NCI-H82 (cell line): ENCODE data around the gene BABAM2.
"Not testable (repeated sequence)": the region's sequence is repeated elsewhere in the genome, so short reads cannot be mapped to it uniquely, and the experiment has no call there.

Experiments
- DNase-seq: peaks from one replicate; lab custom pipeline; 2025; lab: John Stamatoyannopoulos, UW

The BABAM2 gene

DNA sequence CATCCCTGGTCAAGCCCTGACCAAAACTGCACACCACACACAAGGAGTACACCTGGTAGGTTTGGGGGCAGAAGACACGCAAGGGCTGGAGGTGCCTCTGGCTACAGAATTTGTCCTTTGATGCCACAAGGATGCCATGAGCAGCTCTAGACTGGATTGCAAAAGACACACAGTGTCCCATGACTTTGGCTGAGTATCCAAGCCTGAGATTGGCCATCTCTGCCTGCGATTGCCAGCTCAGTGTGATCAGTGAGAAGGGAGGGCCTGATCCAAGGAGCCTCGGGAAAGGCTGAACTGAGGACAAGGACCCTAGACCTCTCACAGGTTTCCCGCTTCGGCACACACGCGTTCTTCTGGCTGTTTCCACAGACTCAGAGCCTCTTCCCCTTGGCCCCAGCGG is 442.2 kb downstream of the BABAM2 start:
- no peak for DNase-seq

DNA sequence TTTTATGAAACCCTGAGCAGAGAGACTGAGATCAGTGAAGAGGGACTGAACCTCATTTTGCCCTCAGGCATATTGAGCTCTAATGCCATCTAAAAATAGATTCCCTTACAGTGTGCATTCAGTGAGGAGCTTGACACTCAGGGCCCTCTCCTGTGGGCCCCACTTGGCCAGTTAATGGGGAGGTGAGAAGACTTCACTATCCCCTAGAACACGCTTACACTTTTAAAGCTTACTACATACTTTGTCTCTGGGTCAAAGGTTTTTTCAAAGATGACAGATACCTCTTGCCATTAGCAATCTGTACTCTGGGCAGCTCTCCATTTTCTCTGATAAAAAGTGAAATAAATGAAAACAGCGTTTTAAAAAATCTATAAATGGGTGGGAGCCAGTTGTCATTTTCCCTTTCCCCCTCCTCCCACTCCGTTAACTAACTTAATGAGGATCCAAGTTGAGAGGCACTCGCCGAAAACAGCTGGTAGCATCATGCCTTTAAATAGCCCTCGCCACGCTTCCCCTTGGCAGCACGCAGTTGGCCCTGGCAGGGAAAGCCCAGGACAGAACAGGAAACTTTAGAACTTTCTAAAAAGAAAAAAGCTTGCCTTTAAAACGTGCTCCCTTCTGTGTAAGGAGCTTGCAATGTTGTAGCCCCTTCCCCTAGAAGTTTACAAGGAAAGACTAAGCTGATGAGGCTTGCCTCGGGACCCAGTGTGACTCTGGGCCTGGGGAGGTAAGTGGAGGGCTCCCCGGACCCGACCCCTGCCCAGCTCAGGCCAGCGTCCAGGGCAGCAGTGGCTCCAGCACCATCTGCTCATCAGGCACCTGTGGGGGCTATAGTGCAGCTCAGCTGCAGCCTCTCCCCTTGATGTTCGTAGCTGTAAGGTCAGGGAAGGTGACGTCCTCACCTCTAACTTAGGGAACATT is 443.3 kb downstream of the BABAM2 start:
- no peak for DNase-seq

DNA sequence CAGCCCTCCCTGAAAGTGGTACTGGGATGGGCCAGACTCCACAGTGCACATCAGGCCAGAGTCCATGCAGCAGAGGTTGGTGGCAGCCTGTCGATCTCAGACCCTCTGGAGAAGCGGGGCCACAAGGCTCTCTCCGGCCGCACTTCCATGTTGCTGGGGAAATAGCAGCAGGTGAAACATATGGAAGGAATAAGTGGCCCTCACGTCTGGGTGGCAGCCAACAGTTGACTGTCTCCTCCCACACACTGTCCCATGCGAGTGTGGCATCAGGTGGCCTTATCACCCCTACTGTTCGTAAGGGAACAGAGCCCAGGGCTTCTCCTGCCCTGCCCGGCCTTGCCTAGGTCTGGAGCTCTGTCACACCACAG is 444.0 kb downstream of the BABAM2 start:
- no peak for DNase-seq

DNA sequence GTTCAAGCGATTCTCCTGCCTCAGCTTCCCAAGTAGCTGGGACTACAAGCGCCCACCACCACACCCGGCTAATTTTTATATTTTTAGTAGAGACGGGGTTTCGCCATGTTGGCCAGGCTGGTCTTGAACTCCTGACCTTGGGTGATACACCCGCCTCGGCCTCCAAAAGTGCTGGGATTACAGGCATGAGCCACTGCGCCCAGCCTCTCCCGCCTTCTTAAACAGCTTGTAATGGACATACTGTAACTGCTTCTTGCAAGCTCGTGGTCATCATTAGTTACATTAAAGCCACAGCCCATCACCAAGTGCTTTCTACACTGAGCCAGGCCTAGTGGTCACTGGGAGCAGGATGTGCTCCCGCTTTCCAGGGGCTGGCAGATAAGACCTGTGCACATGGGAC is 444.7 kb downstream of the BABAM2 start:
- DNase-seq: not testable (repeated sequence)

DNA sequence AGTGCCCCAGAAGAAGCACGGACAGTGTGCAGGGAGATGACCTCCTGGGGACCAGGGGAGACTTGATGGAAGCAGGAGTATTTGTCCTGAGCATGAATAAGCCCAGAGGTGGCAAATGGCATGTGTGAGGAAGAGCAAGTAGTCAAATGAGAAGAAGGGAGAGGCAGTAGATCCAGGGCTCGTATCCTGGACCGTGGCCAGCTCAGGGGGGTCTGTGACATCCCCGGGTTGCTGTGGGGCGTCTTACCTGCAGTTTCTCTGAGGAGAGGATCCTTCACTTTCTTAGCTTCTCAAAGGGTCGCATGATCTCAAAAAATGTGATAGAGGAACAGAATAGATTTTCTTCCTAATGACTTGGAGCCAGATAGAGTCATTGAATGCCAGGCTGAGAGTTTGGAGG is 445.1 kb downstream of the BABAM2 start:
- DNase-seq: no peak

DNA sequence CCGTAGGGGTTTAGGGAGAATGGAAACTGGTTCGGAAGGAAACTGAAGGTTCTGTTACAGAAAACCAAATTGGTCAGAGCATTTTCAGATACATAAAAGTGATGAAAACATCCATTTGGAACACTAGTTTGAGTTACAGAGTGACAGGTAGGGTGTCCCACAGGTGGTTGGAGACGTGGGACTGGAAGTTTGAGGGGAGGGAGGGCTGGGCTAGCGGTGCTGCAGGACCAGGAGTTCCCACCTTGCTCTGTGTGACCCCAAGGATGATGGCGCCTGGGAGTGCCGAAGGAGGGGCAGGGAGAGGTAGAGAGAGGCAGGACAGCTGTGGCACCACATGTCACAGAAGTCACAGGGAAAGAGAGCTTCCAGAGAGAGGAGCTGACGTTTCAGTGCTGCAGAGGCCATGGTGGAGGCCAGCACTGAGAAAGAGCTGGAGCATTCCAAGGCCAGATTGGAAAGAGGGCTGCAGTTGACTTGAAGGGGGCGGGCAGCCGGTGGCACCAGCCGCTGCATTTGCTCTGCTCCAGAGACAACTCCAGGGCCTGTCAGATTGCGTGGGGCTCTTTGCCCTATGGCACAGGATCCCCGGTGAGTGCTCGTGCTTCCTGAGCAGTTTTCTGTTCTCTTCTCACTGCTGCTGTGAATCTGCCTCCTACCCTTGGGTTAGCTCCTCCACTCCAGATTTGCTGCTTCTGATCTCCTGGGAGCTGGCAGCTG is 445.9 kb downstream of the BABAM2 start:
- no peak for DNase-seq

DNA sequence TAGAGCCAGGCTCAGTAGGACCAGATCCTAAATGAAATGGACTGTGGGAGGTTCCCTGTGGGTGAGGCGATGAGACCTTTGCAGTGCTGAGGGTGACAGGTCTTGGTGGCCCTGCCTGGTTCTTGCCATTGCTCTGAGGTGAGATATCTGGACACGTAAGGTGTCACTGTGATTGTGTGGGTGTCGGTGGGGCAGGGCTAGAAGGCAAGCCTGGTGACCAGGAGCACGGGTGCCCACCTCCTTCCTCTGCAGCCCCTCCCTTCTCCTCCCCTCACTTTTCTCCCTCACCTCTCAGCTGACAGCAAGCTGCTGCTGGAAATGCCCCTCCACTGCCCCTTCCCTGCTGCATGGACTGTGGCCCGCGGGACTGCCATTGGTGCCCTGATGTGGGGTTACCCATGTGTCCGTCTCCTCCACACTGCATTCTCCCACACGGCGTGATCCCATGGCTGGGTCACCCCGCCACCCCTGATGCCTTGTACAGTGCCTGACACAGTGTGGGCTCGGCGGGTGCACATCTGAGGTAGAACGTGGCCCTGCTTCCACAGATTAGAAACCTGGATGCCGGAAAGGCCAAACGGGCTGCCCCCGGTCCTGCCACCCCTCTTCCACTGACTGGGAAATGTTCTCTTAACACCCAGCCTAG is 446.6 kb downstream of the BABAM2 start:
- DNase-seq: no peak

DNA sequence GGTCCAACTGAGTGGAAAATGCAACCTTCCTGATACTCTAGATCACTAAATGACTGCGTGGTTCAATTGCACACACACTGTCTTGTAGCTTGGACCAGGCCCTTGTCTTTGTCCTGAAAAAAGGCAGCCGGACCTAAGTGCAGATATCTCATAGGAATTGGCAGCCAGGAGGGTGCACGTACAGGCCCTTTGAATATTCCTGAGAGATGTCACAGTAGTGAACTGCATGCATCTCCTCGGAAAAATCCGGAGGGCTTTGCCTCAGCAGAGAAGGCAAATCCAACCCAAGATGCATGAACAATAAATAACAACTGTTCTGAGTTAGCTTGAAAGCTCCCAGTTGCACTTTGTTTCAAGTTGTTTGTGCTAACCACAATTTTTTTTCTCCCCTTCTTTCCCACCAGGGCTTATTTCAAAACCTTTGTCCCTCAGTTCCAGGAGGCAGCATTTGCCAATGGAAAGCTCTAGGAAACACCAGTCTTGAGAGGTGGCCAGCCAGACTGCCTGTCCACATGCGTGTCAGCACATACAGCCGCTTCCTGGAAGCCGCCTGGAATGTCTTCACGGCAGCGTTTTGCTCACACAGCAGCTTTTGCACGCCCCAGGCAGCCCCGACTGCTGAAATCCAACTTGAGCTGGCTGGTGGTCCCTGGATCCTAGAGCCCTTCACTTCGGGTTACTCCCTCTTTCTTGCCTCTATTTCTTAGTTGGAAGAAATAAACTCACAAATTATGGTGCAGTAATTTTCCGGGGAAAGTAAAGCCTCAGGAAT is 447.7 kb downstream of the BABAM2 start:
- no peak for DNase-seq

DNA sequence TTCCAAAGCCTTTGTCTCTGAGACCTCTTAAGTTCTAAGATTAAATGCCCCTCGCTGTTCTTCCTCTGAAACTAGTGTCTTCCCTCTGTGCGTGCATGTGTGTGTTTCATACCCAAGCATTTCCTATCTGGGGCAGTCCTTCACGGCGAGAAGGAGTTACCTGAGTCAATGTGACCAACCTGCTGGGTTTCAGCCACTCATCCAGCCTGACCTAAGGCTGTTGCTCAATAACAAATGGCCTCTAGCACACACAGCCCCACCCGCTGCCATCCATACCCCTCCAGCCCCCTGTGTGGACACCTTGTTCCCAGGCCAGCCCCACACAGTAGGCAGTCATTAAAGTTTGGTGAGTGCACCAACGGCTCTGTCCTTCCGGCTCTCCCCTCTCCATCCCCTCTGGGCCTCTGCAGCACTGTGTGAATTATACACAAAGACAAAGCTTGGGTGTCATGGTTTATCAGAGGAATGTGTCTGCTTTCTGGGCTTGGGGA is 448.3 kb downstream of the BABAM2 start:
- no peak for DNase-seq

DNA sequence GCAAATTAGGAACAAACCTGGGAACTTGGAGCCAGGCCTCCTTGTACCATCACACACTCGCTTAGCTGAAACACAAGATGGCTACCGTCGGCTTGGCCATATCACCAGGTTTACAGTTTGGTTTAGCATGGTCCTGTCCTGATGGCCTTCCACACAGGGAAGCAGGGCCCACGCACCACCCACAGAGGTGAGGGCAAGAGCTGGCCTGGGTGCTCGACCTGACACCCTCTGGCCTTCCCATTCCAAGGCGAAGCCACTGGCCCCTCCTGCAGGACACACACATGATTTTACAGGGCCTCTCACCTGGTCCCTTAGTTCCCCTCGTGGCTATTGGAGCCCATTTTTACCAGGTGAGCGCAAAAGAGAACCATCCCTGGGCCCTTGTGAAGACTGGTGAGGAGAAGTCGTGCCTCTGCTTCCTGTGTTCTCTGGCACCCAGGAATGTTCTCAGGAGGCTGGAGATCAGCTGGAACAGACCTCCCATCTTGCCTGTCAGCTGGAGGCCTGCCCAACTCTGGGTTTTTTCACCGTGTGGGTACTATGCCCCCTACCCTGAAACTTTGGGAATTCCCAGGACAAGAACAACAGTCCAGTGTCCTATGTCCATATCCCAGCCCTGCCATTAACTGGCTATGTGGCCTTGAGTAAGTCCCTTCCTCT is 449.1 kb downstream of the BABAM2 start:
- no peak for DNase-seq

DNA sequence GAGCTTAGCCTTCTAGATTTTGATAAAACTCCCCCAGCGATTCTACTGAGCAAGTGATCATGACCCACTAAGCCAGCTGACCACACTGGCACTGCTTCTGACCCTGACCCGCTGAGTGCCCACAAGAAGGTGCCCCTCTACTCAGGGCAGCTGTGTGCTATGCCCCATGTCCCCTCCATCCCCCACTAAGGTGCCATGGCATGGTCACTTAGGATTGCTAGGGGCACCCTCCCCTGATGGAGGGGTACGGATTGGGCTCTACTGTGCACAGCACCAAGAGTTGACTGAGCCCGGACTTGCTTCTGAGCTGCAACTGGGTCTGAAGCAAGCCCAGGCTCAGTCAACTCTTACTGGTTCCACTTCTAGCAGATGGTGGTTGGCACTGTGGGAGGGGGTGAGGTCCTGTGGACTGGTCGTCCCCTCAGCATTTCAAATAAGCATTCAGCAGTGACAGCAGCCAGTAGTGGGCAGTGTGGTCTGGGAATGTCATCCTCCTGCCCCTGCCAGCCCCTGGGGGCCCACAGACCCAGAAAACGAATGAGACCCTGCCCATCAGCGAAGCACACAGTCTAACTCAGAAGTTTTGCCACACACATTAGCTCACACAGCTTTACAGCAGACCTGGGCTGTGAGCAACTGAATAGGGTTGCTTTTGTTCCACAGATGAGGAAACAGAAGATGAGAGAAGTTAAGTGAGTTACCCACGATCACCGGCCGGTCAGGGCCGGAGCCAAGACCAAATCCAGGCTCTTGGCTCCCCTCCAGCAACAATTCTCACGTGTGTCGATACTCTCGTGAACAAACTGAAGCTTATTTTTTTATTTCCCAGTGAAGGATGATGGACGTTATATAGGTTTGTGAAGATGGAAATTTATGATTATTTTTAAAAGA is 450.0 kb downstream of the BABAM2 start:
- DNase-seq: no peak

DNA sequence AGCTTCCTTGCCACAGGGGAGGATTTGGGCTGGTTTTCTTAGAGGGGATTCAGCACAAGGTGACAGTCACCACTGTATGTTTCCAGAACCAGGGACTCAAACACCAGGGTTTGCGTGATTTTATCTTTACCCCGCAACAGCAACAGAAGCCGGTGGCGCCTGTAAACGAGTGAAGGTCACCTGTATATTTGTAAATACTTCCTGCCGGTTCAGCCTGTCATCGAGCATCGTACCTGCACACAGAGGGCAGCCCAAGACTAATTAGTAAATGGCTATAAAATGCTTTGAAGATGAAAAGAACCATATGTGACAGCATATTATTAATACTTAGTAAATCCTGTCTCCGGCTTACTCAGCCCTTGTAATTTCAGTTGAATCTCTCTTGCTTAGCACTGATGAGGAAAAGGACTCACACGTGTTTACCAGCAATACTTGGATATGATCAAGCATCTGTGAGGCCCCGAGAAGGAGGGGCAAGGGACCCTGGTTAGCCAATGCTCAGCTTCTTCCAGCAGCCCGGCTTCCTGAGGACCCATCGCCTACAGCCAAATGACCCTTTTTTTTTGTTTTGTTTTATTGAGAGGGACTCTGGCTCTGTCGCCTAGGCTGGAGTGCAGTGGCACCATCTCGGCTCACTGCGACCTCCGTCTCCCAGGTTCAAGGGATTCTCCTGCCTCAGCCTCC is 450.8 kb downstream of the BABAM2 start:
- DNase-seq: peak; percentile 10

DNA sequence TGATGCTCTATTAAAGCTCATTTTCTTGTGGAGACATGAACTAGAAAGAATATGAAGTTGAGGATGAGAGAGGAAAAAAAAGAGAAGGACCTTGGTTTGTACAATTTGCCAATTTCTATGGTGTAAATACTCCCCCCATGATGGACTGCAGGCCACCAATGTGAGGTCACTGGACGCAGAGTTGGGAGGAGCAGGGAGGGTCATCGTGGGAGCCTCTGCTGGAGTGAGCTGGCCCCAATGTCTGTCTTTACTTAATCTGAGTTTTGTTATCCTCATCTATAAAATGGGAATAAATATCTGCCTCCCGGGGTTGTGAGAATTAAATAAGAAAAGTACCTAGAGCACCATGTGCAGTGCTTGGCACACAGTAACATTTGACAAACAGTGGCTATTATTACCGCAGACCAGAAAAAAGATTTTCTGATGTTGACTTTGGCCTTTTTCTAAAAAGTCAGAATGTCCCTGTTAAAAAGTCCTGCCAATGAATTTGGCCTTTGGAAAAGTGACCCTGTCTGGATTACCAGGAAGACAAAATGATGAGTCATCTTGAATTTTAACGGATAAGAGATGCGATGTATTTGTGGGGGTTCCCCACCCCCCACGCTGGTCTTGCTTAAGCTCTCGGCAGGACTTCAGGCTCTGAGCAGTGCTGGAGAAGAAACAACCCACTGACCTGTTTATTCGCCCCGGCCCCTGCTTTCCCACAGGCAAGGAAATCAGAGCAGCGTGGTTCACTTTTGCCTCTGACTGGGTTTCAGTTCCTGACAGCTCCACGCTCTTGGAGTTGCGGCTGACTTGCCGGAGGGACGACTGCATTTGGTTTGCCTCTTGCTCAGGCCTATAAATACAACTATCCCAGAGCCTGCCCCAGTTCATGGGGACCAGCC is 451.8 kb downstream of the BABAM2 start:
- no peak for DNase-seq

DNA sequence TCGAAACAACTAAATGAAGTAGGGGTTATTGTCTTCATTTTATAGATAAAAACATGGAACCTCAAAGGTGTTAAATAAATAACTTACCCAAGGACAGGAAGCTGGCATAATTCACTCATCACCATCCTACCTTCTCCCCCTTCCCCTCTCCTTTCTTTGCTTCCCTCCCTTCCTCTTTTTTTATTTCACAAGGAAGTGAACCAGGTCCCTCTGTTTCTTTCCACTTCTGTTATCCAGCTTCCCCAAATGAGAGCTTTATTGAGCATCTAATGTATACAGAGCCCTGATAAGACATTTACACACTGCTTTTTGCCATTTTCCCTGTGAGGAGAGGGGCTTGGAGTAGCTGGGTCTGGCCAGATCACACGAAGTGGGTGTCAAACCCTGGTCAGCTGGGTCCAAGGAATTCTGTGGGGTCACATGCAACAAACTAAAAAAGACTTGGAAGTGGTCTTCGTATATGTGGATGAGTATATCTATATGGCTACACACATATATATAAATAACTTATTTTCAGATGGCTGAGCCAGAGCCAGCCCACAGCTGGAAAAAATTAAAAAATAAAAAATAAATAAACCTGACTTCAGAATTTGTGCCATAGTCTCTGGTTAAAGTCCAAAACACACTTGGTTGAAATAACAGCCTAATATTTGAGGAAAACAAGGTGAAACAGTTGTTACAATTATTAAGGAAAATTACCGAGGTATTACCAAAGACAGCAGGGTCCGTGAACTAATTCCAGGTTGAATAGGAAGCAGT is 452.8 kb downstream of the BABAM2 start:
- no peak for DNase-seq

DNA sequence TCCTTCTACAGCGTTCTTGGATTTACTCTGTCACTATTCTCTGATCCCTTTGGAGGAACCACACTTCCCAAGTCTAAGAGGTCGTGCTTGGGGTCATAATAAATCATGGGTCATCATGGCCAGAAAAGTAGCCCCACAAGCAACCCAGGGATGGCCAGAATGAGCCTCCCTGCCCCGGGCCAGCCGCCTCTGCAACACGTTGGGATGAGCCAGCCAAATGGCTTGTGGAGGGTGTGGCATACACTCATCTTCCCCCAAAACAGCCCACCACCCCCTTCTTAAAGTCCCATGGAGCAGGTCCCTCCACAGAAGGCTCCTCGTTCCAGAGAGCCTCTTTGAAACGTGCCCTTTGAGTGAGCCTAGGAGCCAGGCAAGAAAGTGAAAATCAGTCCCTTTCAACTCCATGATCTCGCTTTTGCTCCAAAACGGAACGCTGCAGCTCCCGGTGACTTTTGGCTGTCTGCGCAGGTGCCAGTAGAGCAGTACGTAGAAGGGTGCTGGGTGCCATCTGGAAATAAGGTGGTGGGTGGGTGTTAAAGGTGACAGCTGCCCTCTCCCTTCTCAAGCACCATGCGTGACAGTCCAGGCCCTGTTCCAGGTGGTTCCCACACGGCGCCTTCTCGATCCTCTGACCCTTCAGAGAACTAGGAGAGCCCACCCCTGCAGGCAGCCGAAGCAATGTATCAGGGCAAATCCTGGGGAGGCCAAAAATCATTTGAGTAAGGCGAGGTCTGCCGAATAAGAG is 453.6 kb downstream of the BABAM2 start:
- DNase-seq: no peak

DNA sequence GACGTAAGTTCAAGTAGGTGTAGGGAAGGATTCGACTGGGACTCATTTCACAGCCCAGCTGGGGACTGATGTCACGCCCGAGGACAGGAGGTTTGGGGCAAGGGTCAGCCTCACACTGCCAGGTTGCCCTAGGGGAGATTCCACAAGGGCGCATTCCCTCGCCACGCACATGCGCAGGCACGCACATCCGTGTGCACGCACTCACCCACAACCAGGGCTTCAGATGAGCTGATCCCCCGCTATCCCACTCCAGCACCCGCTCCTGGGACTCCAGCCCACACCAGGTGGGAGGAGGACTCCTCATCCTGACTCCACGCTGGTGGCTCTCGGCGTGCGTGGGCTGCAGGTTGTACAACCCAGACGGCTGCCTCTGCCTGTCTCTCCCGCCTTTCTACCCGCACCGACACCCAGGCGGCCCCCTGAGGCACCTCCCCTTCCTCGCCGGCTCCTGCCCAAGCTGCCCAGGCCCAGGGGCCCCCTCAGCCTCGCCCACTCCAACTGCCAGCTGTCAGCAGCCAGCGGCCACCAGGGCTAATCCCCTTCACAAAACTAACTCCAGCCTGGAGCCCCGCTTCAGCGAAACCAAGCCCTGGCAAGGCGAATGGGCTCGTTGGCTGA is 454.3 kb downstream of the BABAM2 start:
- DNase-seq: peak; percentile 34

DNA sequence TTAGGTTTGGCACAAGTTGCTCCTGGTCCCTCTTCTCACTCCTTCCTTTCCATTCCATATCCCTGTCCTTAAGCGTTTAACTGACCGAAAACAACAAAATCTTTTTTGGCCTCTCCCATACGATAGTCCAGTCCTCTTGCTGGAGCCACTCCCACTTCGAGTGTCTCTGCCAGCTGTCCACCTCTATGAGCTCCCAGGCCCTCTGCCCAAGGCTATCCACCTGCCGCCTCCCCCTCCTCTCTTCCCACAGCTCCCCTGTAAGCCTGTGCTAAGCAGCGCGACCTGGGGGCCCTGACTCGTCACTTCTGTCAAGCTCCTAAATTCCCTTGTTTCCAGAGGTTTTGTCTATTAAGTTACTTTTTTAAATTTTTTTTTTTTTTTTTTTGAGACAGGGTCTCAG is 455.1 kb downstream of the BABAM2 start:
- DNase-seq: peak; percentile 39
